IMR-90 (cell line): ENCODE data around the gene MAGOH.

Experiments used
- CTCF ChIP-seq: conservative IDR thresholded peaks from 2 replicates; pipeline ENCODE4 v1.5.1; 2012; ENCODE audit warnings: mild to moderate bottlenecking, low read depth, low read length, improper control_type of control experiment
- POLR2A ChIP-seq: IDR thresholded peaks from 2 replicates; pipeline ENCODE4 v1.6.1; 2012; ENCODE audit warnings: mild to moderate bottlenecking, low read depth, low read length
- RFX5 ChIP-seq: IDR thresholded peaks from 2 replicates; pipeline ENCODE4 v1.8.0; 2012; ENCODE audit warnings: low read depth, mild to moderate bottlenecking, low read length, moderate library complexity

GRCh38 chr1:53284224-53285020 is 46.1 kb upstream of the MAGOH start:
- no peak for TF ChIP-seq CTCF
- TF ChIP-seq RFX5, result no peak
- TF ChIP-seq POLR2A, result no peak
